HG03378 (cell line): Measurements from ENCODE around the gene NBPF20.
"Not testable (repeated sequence)": the region's sequence is repeated elsewhere in the genome, so short reads cannot be mapped to it uniquely, and the experiment has no call there.

Source experiments
- ATAC-seq: cut with Tn5 transposase; IDR thresholded peaks from one replicate; pipeline ENCODE4 v1.9.1; 2021; ENCODE audit warnings: mild to moderate bottlenecking, moderate library complexity; ENCODE audit not compliant: unreplicated experiment

Gene NBPF20

DNA sequence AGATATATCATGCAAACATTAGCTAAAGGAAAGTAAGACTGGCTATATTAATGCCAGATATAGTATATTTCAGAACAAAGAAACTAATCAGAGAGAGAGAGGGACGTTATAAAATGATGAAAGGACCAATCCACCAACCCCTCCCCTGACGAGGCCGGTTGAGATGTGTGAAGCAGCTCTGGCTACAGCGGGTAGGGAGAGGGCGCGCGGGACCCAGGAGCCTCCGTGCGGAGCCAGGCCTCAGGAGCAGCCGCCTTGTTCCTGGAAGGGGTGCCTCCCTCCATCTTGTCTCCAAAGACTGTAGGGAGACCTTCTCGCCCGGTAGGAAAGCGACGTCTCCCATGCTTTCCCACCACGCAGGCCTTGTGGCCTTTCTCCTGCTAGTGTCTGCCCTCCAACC, 5.4 kb upstream of the NBPF20 start:
- ATAC-seq, result not testable (repeated sequence)

GRCh38 chr1:145429329-145429728, 3.9 kb upstream of the NBPF20 start:
- not testable (repeated sequence) for ATAC-seq

GRCh38 chr1:145424612-145425435, 579 bp downstream of the NBPF20 start:
- ATAC-seq, result peak; percentile 53

- not testable (repeated sequence) for ATAC-seq
Observed at GRCh38 chr1:145415149-145415548, 10.3 kb downstream of the NBPF20 start.

DNA sequence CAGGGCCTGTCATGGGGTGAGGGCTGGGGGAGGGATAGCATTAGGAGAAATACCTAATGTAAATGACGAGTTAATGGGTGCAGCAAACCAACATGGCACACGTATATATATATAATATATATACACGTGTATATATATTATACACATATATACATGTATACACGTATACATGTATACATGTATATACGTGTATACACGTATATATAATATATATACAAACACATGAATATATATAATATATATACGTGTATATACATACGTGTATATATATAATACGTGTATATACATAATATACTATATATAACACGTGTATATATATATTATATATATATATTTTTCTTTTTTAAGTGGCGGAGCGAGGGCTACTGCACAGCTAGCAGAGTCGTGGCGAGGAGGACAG, 18.1 kb downstream of the NBPF20 start:
- not testable (repeated sequence) for ATAC-seq

- ATAC-seq, result not testable (repeated sequence)
Observed at GRCh38 chr1:145404949-145405348, 20.5 kb downstream of the NBPF20 start.

DNA sequence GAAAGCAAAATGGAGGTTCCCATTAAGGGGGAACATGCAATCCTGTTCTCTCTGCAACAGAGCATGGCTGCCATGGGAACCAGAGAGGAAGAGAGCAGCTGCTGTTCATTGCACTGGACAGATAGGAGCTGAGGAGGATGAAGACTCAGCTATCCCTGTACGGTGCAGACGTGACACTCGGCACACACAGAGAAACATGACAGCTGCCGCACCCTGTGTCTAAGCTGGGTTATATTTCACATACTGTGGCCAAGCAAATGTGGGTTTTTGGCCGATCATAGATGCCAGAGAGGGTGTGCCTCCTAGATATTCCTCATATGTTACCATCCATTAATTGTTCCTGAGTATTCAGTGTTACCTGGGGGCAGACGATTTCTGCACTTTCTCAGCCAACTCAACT, 24.7 kb downstream of the NBPF20 start:
- ATAC-seq, result not testable (repeated sequence)
